LNCAP (cell line): ENCODE results near the gene SMPX.
A peak's percentile ranks its signal among the peaks of the same experiment; 100 is the strongest.

Experiments used
- TF ChIP-seq, protein P1 (sequence below): fragments of 450-650 bp; IDR thresholded peaks from 2 replicates; pipeline ENCODE4 v1.5.1; 2017; ENCODE audit warnings: mild to moderate bottlenecking

SMPX gene

DNA sequence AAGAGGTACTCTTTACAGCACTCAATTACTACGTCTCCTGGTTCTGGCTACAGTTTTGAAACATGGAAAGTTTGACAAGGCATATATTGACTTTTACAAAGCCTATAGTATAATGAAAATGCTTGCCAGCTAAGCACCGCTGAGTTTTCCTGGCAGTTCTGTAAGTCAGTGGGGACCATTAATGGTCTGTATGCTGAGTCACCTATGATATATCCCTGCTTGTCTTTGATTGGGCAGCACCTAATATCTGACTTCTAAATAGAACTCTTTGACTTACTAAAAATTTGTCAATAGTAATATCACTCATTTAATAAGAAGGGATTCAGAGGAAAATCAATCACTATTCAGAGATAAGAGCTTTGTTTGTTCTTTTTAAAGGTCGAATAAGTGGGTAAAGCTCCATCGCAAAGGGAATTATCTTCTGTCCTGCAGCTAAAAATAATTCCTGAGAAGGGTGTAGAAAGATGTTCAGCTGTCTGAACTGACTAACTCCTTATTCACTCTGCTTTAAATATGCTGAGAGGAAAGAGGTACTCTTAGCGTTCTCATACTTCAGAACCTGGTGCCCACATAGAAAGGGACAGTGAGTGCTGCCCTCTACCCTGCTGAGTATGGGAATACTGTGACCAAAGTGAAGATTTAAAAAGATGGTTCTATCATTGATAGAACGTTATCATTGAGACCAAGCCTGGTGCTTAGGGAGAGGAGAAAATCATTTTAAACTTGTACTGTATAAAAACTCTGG lies 959 bp downstream of the SMPX start:
- TF ChIP-seq, protein P1, sequence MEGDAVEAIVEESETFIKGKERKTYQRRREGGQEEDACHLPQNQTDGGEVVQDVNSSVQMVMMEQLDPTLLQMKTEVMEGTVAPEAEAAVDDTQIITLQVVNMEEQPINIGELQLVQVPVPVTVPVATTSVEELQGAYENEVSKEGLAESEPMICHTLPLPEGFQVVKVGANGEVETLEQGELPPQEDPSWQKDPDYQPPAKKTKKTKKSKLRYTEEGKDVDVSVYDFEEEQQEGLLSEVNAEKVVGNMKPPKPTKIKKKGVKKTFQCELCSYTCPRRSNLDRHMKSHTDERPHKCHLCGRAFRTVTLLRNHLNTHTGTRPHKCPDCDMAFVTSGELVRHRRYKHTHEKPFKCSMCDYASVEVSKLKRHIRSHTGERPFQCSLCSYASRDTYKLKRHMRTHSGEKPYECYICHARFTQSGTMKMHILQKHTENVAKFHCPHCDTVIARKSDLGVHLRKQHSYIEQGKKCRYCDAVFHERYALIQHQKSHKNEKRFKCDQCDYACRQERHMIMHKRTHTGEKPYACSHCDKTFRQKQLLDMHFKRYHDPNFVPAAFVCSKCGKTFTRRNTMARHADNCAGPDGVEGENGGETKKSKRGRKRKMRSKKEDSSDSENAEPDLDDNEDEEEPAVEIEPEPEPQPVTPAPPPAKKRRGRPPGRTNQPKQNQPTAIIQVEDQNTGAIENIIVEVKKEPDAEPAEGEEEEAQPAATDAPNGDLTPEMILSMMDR, result no peak

DNA sequence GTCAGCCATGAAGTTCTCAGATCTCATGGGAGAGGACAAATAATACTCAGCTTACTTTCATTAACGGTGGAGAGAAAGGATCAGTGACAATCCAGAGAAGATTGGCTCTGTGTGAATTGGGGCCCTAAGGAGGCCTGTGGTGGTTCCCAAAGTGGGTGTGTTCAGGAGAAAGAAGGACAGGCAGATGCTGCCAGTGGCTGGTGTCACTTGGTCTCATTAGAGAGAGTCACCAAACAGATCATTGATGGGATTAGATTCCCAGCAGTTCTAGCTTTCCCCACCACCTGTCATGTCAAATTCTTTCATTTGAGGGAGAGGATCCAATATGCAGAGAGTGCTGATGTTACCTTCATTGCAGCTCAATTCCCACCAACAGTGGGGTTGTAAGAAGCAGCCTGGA lies 8.0 kb downstream of the SMPX start:
- TF ChIP-seq, protein P1, result no peak

DNA sequence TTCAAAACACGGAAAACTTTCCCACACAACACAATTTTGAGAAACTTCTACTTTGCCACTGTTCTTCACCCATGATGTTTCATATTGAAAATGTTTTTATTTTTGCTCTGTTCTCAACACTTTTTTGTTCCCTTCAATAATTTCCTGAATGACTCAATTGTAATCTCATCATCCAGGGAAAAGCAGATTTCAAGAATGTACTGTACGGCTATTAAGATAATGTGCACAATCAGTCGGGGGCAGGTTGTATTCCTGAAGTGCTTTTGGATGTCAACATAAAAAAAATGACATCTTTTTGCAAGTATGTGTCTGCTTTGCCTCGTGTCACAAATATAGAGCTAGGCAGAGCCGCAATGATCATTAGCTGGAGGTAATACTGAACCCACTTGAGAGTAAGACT lies 9.7 kb downstream of the SMPX start:
- TF ChIP-seq, protein P1, result no peak

DNA sequence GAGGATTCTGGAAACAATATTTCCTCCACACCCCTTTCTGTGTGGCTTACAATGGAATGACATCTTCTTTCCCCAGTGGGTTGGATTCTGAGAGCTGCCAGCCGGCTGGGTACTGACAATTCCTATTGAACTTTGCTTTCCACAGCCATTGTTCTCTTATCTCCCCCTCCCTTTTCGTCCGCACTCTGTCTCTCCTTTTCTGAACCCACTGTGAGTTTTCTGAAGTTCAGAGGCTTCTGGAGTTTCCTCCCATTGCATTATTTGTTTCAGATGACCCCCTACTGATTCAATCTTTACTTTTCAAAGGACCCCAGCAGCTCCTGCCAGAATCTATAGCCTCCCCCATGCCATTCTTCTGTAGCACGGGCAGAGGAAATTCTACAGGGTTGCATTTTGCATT lies 10.4 kb downstream of the SMPX start:
- TF ChIP-seq, protein P1, result no peak

DNA sequence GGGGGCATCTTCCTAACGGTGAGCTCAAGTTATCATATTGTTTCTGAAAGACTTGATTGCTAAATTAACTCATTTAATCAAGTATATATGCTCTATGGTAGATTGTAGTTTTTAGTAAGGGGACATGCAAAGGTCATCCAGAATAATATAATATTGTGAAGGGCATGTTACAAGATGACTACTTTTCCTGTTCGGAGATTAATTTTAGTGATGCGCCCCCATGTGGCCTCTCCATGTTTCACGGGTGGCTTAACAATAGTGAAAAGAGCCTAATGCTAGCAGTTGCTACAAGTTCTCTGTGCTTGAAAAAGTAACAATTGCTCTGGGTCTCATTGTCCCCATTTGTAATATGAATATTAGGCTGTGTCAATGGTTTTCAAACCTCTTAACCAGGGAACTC lies 12.2 kb downstream of the SMPX start:
- TF ChIP-seq, protein P1, result peak; percentile 56

DNA sequence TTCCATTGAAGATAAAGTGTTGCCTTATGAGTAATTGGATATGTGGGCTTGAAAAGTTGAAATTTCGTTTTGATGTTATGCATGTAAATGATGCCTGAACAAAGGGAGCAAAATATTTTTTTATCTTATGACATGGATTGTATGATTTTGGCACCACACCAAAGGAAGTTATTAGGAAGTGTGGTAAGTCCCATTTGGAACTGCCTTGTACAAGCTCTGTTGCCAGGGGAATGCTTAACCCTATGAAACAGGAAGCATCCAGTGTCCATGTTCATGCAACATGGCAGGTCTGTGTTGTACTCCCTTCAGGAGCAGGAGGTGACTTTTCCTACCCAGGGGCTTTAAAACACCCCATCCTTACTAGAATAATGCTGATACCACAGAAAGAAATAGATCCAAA lies 13.2 kb downstream of the SMPX start:
- TF ChIP-seq, protein P1, result no peak

DNA sequence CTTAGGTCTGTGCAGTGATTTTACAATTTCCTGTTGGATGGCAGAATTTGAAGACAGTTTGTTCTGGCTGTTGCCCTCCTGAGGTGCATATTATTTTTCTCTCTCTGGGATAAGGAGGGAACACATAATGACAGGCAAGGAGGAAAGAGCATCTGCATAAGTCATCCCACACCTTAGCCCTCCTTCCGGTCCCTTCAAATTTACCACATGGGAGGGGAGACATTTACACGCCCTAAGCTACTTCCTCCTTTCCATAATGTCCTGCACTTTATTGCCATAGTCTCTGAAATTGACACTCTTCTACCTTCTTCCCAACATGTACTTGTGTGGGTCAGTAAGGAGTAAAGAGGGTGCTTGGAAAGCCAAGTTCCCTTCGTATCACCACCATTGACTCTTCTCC lies 13.9 kb downstream of the SMPX start:
- TF ChIP-seq, protein P1, result no peak
